Parathyroid adenoma (tissue), 2 donors: ENCODE results near the gene STOX1.

Source experiments
- H2AFZ ChIP-seq: fragments of 300-600 bp; sonication (generic); one replicate; pipeline ENCODE4 v1.7.0; 2017; ENCODE audit warnings: antibody characterized with exemption, mild to moderate bottlenecking
- H3K27ac ChIP-seq: fragments of 300-600 bp; sonication (generic); one replicate; pipeline ENCODE4 v1.7.0; 2017
- H3K27me3 ChIP-seq: fragments of 300-600 bp; sonication (generic); one replicate; pipeline ENCODE4 v1.7.0; 2017; ENCODE audit warnings: low read length; ENCODE audit not compliant: control insufficient read depth, insufficient read depth
- H3K36me3 ChIP-seq: fragments of 300-600 bp; sonication (generic); one replicate; pipeline ENCODE4 v1.7.0; 2017; ENCODE audit warnings: low read length; ENCODE audit not compliant: control insufficient read depth, insufficient read depth
- H3K4me1 ChIP-seq: fragments of 300-600 bp; sonication (generic); one replicate; pipeline ENCODE4 v1.7.0; 2017; ENCODE audit warnings: control low read depth
- H3K4me2 ChIP-seq: fragments of 300-600 bp; sonication (generic); one replicate; pipeline ENCODE4 v1.7.0; 2017; ENCODE audit warnings: low read length
- H3K4me3 ChIP-seq: fragments of 300-600 bp; sonication (generic); one replicate; pipeline ENCODE4 v1.7.0; 2017; ENCODE audit warnings: low read depth, low read length
- H3K79me2 ChIP-seq: fragments of 300-600 bp; sonication (generic); one replicate; pipeline ENCODE4 v1.7.0; 2017; ENCODE audit warnings: control low read depth
- H3K9ac ChIP-seq: fragments of 300-600 bp; sonication (generic); one replicate; pipeline ENCODE4 v1.7.0; 2017; ENCODE audit warnings: mild to moderate bottlenecking
- H3K9me3 ChIP-seq: fragments of 300-600 bp; sonication (generic); one replicate; pipeline ENCODE4 v1.7.0; 2017; ENCODE audit warnings: low read length; ENCODE audit not compliant: control insufficient read depth
- TF ChIP-seq, protein P1 (sequence below): fragments of 300-600 bp; sonication (generic); IDR thresholded peaks from one replicate; pipeline ENCODE4 v1.7.0; 2017; ENCODE audit warnings: antibody characterized with exemption, mild to moderate bottlenecking
- donor health status: primary hyperparathyroidism.

STOX1 gene, protein sequence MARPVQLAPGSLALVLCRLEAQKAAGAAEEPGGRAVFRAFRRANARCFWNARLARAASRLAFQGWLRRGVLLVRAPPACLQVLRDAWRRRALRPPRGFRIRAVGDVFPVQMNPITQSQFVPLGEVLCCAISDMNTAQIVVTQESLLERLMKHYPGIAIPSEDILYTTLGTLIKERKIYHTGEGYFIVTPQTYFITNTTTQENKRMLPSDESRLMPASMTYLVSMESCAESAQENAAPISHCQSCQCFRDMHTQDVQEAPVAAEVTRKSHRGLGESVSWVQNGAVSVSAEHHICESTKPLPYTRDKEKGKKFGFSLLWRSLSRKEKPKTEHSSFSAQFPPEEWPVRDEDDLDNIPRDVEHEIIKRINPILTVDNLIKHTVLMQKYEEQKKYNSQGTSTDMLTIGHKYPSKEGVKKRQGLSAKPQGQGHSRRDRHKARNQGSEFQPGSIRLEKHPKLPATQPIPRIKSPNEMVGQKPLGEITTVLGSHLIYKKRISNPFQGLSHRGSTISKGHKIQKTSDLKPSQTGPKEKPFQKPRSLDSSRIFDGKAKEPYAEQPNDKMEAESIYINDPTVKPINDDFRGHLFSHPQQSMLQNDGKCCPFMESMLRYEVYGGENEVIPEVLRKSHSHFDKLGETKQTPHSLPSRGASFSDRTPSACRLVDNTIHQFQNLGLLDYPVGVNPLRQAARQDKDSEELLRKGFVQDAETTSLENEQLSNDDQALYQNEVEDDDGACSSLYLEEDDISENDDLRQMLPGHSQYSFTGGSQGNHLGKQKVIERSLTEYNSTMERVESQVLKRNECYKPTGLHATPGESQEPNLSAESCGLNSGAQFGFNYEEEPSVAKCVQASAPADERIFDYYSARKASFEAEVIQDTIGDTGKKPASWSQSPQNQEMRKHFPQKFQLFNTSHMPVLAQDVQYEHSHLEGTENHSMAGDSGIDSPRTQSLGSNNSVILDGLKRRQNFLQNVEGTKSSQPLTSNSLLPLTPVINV

DNA sequence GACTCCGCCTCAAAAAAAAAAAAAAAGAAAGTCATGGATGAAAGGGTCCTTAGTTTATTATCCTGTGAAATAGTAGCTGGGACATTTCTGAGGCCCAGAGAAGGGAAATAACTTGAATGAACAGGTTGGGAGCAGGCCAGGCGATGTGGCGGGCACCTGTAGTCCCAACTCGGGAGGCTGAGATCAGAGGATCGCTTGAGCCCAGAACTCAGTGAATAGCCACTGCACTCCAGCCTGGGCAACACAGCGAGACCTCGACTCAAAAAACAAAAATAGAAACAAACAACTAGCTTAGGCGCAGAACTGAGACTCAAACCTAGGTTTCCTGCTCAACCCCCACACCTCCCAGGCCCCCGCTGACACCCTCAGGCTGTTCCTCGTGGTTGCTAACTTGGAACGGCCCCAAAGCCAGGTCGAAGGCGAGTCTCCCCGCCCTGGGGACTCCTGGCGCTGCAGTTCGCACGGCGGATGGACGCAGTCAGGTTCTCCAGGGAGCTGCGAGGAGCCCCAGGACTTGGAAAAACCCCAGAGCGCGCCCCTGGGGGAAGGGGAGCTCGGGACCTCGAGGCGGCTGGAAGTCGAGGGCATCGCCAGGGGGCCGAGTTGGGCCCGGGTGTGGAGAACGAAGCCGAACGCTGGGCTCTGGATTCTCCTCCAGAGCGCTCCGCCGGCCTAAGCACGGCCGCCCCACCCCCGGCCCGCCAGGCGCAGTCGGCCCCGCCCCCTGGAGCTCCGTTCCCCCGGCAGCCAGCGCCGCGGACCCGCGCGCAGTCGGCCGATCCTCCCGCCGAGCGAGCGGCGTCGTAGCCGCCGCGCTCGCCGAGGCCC, at the start of gene STOX1:
STOX1 (plus strand) TSS at position 768 of the 828 bp plus-strand sequence. CDS start 93 bp downstream, outside the sequence.
- H3K27ac ChIP-seq = peak within 1 kb of the TSS; percentile 81
- peak within 1 kb of the TSS; percentile 70 for H3K4me3 ChIP-seq
- H3K79me2 ChIP-seq = no peaks in the 10 kb centered on the region
- no peaks in the 10 kb centered on the region for H3K4me1 ChIP-seq
- peak within 1 kb of the TSS; percentile 96 for H3K4me2 ChIP-seq
- peak within 1 kb of the TSS; percentile 100 for H2AFZ ChIP-seq
- no peaks in the 10 kb centered on the region for H3K9me3 ChIP-seq
- H3K9ac ChIP-seq = peak within 1 kb of the TSS; percentile 72
- H3K27me3 ChIP-seq = no peaks in the 10 kb centered on the region
- TF ChIP-seq, protein P1, sequence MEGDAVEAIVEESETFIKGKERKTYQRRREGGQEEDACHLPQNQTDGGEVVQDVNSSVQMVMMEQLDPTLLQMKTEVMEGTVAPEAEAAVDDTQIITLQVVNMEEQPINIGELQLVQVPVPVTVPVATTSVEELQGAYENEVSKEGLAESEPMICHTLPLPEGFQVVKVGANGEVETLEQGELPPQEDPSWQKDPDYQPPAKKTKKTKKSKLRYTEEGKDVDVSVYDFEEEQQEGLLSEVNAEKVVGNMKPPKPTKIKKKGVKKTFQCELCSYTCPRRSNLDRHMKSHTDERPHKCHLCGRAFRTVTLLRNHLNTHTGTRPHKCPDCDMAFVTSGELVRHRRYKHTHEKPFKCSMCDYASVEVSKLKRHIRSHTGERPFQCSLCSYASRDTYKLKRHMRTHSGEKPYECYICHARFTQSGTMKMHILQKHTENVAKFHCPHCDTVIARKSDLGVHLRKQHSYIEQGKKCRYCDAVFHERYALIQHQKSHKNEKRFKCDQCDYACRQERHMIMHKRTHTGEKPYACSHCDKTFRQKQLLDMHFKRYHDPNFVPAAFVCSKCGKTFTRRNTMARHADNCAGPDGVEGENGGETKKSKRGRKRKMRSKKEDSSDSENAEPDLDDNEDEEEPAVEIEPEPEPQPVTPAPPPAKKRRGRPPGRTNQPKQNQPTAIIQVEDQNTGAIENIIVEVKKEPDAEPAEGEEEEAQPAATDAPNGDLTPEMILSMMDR = no peak
- H3K36me3 ChIP-seq = no peaks in the 10 kb centered on the region

DNA sequence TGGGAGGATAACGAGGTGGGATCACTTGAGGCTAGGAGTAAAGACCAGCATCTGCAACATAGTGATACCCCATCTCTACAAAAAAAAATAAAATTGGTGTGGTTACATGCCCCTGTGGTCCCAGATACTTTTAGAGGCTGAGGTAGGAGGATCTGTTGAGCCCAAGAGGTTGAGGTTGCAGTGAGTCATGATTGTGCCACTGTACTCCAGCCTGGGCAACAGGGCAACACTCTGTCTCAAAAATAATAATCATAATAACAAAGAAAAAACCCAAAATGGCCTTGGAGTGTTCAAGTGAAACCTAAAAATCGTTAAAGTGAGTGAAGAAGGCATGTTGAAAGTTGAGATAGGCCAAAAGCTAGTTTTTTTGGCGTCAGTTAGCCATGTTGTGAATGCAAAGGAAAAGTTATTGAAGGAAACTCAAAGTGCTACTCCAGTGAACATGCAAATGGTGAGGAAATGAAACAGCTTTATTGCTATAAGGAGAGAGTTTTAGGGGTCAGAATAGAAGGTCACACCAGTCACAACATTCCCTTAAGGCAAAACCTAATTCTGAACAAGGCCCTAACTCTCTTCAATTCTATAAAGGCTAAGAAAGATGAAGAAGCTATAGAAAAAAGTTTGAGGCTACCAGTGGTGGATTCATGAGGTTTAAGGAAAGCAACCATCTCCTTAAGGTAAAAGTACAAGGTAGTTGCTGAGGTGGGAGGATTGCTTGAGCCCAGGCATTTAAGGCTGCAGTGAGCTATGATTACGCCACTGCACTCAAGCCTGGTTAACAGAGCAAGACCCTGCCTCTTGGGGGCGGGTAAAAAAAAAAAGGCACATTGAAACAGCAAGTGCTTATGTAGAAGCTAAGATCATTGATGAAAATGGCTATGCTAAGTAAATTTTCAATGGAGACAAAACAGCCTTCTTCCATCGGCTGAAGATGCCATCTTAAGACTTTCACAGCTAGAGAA, 45.4 kb upstream of the STOX1 start:
- H3K79me2 ChIP-seq = no peaks in the 10 kb centered on the region
- H3K4me1 ChIP-seq = no peaks in the 10 kb centered on the region
- no peaks in the 10 kb centered on the region for H3K36me3 ChIP-seq
- no peak overlapping the region for H3K4me2 ChIP-seq
- TF ChIP-seq, protein P1 = no peak
- no peak overlapping the region for H3K9ac ChIP-seq
- no peak overlapping the region for H2AFZ ChIP-seq
- no peak overlapping the region for H3K27ac ChIP-seq
- H3K9me3 ChIP-seq = no peaks in the 10 kb centered on the region
- H3K4me3 ChIP-seq = no peak overlapping the region
- H3K27me3 ChIP-seq = no peaks in the 10 kb centered on the region

DNA sequence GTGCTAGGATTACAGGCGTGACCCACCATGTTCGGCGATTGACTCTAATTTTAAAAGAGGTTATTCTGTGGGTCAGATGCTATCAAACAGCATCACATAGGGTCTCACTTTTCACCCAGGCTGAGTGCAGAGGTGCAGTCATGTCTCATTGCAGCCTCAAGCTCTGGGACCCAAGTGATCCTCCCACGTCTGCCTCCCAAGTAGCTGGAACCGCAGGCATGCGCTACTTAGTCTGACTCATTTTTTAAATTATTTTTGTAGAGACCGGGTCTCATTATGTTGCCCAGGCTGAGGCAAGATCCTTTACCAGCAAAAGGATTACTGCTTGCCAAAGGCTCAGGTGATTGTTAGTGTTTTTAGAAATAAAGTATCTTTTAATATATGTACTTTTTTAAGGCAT, 42.9 kb upstream of the STOX1 start:
- H3K4me3 ChIP-seq = no peak overlapping the region
- TF ChIP-seq, protein P1 = no peak
- no peak overlapping the region for H3K27ac ChIP-seq
- no peaks in the 10 kb centered on the region for H3K79me2 ChIP-seq
- no peaks in the 10 kb centered on the region for H3K4me1 ChIP-seq
- no peak overlapping the region for H3K4me2 ChIP-seq
- no peak overlapping the region for H3K9ac ChIP-seq
- no peaks in the 10 kb centered on the region for H3K27me3 ChIP-seq
- no peaks in the 10 kb centered on the region for H3K36me3 ChIP-seq
- no peak overlapping the region for H2AFZ ChIP-seq
- H3K9me3 ChIP-seq = no peaks in the 10 kb centered on the region

DNA sequence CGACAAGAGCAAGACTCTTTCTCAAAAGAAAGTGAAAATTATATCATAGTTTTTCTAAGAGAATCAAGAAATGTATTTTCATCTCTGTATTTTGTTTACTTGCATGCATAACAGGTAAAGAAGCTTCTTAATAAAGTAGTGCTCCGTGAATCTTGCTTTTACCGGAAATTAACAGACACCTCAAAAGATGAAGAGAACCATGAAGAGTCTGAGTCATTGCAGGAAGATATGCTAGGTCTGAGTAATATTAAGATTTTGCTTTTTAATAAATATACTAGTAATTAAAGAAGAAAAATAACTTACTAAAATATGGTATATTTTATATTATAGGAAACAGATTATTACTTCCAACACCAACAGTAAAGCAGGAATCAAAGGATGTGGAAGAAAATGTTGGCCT, 39.5 kb upstream of the STOX1 start:
- Histone ChIP-seq H3K4me1 (no peaks in the 10 kb centered on the region), H3K27me3 (no peaks in the 10 kb centered on the region), H3K9me3 (no peaks in the 10 kb centered on the region), H3K4me2 (no peak overlapping the region), H3K79me2 (no peaks in the 10 kb centered on the region), H3K36me3 (no peaks in the 10 kb centered on the region), H3K9ac (no peak overlapping the region), H3K4me3 (no peak overlapping the region), H2AFZ (no peak overlapping the region), H3K27ac (no peak overlapping the region)
- TF ChIP-seq, protein P1 = no peak
